Measurements from ENCODE around the gene PTP4A1. TPM values are rescaled to one million over a fixed set of nuclear protein-coding genes. Genes with fewer than 3 reads are reported as not detected.

Gene PTP4A1
- total and polyA plus RNA-seq, 2 of the 13 experiments (the other 11 are each of a cell fraction or from before 2014, with no cell fraction given) = 141 to 376 TPM

DNA sequence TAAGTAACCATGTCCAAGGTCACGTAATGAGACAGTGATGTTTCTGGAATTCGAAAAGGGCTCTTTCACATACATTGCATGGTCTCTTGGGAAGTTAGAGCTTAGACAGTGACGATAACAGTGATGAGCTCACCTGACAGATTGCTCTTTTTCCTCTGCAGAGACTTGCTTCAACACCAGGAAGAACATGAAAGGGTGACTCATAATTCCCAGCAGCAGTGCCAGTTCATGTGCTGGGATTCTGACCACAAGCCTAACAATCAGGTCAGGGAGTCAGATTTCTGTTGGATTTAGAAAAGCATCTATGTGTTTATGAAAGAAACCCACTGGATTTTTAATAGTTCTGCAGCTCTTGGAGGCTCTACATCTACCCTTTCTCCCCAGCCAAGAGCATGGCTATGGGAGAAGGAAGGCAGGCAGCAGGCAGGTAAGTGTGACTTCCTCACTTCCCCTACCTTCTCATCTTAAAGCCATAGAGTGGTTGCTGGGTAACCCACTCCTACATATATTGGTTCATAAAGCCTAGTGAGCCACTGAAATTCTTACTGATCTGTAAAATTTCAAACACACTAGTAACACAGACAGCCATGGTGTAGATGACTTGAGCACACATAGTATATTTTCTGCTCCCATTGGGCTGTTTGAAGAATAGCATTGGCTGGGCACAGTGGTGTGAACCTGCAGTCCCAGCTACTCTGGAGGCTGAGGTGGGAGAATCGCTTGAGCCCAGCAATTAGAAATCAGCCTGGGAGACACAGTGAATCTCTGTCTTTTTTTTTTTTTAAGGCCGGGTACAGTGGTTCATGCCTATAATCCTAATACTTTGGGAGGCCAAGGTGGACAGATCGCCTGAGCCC lies 44.4 kb upstream of the PTP4A1 start (continued):
- TF ChIP-seq, protein P1, sequence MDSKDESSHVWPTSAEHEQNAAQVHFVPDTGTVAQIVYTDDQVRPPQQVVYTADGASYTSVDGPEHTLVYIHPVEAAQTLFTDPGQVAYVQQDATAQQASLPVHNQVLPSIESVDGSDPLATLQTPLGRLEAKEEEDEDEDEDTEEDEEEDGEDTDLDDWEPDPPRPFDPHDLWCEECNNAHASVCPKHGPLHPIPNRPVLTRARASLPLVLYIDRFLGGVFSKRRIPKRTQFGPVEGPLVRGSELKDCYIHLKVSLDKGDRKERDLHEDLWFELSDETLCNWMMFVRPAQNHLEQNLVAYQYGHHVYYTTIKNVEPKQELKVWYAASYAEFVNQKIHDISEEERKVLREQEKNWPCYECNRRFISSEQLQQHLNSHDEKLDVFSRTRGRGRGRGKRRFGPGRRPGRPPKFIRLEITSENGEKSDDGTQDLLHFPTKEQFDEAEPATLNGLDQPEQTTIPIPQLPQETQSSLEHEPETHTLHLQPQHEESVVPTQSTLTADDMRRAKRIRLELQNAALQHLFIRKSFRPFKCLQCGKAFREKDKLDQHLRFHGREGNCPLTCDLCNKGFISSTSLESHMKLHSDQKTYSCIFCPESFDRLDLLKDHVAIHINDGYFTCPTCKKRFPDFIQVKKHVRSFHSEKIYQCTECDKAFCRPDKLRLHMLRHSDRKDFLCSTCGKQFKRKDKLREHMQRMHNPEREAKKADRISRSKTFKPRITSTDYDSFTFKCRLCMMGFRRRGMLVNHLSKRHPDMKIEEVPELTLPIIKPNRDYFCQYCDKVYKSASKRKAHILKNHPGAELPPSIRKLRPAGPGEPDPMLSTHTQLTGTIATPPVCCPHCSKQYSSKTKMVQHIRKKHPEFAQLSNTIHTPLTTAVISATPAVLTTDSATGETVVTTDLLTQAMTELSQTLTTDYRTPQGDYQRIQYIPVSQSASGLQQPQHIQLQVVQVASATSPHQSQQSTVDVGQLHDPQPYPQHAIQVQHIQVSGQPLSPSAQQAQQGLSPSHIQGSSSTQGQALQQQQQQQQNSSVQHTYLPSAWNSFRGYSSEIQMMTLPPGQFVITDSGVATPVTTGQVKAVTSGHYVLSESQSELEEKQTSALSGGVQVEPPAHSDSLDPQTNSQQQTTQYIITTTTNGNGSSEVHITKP (CRISPR knock-in tag; IDR thresholded peaks at IDR 0.05; ENCODE audit: low read depth) = peak; percentile 68; the same call in 1 of the 2 replicates
- peak; percentile 87 for TF ChIP-seq ZBTB20 (CRISPR knock-in tag; IDR thresholded peaks at IDR 0.05; ENCODE audit: borderline replicate concordance, low read depth)
- TF ChIP-seq, protein P2, sequence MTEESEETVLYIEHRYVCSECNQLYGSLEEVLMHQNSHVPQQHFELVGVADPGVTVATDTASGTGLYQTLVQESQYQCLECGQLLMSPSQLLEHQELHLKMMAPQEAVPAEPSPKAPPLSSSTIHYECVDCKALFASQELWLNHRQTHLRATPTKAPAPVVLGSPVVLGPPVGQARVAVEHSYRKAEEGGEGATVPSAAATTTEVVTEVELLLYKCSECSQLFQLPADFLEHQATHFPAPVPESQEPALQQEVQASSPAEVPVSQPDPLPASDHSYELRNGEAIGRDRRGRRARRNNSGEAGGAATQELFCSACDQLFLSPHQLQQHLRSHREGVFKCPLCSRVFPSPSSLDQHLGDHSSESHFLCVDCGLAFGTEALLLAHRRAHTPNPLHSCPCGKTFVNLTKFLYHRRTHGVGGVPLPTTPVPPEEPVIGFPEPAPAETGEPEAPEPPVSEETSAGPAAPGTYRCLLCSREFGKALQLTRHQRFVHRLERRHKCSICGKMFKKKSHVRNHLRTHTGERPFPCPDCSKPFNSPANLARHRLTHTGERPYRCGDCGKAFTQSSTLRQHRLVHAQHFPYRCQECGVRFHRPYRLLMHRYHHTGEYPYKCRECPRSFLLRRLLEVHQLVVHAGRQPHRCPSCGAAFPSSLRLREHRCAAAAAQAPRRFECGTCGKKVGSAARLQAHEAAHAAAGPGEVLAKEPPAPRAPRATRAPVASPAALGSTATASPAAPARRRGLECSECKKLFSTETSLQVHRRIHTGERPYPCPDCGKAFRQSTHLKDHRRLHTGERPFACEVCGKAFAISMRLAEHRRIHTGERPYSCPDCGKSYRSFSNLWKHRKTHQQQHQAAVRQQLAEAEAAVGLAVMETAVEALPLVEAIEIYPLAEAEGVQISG (CRISPR knock-in tag; IDR thresholded peaks at IDR 0.05) = 0 out of 2 replicates have a peak, but pooled peaks have one; percentile 14
- TF ChIP-seq, protein P3, sequence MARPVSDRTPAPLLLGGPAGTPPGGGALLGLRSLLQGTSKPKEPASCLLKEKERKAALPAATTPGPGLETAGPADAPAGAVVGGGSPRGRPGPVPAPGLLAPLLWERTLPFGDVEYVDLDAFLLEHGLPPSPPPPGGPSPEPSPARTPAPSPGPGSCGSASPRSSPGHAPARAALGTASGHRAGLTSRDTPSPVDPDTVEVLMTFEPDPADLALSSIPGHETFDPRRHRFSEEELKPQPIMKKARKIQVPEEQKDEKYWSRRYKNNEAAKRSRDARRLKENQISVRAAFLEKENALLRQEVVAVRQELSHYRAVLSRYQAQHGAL (CRISPR knock-in tag; IDR thresholded peaks at IDR 0.05; ENCODE audit: not compliant biosample characterization) = peak; percentile 46
- TF ChIP-seq HNF4A (CRISPR knock-in tag; IDR thresholded peaks at IDR 0.05) = peak; percentile 55; the same call in 1 of the 2 replicates
- no peak for TF ChIP-seq SP140L (CRISPR knock-in tag; IDR thresholded peaks at IDR 0.05; ENCODE audit: borderline replicate concordance)
- TF ChIP-seq, protein P4, sequence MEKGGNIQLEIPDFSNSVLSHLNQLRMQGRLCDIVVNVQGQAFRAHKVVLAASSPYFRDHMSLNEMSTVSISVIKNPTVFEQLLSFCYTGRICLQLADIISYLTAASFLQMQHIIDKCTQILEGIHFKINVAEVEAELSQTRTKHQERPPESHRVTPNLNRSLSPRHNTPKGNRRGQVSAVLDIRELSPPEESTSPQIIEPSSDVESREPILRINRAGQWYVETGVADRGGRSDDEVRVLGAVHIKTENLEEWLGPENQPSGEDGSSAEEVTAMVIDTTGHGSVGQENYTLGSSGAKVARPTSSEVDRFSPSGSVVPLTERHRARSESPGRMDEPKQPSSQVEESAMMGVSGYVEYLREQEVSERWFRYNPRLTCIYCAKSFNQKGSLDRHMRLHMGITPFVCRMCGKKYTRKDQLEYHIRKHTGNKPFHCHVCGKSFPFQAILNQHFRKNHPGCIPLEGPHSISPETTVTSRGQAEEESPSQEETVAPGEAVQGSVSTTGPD (CRISPR knock-in tag; IDR thresholded peaks at IDR 0.05) = no peak
- TF ChIP-seq HHEX (CRISPR knock-in tag; IDR thresholded peaks at IDR 0.05) = peak; percentile 37; the same call in 1 of the 2 replicates
- TF ChIP-seq, protein P5, sequence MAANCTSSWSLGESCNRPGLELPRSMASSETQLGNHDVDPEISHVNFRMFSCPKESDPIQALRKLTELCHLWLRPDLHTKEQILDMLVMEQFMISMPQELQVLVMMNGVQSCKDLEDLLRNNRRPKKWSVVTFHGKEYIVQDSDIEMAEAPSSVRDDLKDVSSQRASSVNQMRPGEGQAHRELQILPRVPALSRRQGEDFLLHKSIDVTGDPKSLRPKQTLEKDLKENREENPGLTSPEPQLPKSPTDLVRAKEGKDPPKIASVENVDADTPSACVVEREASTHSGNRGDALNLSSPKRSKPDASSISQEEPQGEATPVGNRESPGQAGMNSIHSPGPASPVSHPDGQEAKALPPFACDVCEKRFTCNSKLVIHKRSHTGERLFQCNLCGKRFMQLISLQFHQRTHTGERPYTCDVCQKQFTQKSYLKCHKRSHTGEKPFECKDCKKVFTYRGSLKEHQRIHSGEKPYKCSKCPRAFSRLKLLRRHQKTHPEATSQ (CRISPR knock-in tag; IDR thresholded peaks at IDR 0.05; ENCODE audit: borderline replicate concordance) = no peak
- TF ChIP-seq, protein P6, sequence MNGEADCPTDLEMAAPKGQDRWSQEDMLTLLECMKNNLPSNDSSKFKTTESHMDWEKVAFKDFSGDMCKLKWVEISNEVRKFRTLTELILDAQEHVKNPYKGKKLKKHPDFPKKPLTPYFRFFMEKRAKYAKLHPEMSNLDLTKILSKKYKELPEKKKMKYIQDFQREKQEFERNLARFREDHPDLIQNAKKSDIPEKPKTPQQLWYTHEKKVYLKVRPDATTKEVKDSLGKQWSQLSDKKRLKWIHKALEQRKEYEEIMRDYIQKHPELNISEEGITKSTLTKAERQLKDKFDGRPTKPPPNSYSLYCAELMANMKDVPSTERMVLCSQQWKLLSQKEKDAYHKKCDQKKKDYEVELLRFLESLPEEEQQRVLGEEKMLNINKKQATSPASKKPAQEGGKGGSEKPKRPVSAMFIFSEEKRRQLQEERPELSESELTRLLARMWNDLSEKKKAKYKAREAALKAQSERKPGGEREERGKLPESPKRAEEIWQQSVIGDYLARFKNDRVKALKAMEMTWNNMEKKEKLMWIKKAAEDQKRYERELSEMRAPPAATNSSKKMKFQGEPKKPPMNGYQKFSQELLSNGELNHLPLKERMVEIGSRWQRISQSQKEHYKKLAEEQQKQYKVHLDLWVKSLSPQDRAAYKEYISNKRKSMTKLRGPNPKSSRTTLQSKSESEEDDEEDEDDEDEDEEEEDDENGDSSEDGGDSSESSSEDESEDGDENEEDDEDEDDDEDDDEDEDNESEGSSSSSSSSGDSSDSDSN (CRISPR knock-in tag; IDR thresholded peaks at IDR 0.05) = no peak; the same call in 1 of the 2 replicates
